ENCODE results near the gene HPN. TPM values are rescaled to one million over a fixed set of nuclear protein-coding genes. Genes with fewer than 3 reads are reported as not detected.
A peak's percentile ranks its signal among the peaks of the same experiment; 100 is the strongest.

HPN gene
- total and polyA plus RNA-seq, 2 experiments from 2014 or later, result 14.0 to 17.4 TPM

DNA sequence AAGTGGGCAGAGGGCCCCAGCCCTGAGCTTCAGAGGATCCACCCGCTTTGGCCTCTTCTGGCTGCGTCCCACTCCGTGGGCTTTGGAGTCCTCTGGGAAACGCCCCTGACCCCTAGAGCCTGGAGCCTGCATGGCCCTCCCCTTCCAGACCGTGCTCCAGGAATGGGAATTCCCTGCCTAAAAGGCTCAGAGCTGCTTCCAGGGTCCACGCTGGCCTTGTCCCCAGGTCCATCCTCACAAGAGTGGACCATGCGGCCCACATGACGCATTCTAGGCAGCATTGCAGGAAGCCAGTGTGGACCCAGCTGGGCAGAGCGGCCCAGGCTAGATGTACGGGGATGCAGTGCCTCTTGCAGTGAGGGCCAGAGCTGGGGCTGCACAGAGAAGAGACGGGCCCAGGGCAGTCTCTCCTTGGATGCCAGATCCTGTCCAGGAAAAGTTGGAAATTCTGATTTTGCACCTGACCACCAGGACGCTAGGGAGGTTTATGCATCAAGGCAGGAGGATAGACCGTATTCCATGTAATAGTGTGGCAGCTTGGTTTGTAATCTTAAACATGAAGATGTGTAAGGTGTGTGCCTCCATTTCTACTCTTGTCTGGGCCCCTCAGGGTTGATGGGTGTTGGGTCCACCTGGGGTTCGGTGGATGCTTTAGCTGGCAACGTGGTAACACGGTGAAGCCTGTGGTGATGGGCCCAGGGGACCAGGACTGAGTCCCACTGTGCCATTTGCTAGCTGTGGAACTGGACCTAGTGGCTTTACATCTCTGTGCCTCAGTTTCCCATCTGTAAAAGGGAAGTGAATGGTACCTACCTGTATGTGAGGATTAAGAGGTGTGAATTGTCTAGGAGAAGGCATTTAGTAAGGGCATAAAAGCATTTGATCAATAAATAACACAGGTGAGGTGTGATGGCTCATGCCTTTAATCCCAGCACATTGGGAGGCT lies 59.3 kb downstream of the HPN start:
- ATAC-seq, result peak; percentile 20; the same call in 1 of the 3 replicates

More for the DNA sequence above, 59.3 kb downstream of the HPN start:
- 0 out of 2 replicates have a peak, but pooled peaks cover 3% of the 10 kb centered on the region for H3F3A ChIP-seq (replicated peaks; ENCODE audit: low read depth)
- no peak overlapping the region for H3K4me3 ChIP-seq
- Mint-ChIP-seq H3K27ac (no peak overlapping the region), H3K9me3 (no peaks in the 10 kb centered on the region; the same call in 2 of the 3 replicates), H3K27me3 (ENCODE audit: insufficient read depth, low read depth, poor library complexity) (peaks cover 12% of the 10 kb centered on the region), H3K4me1 (peaks cover 4% of the 10 kb centered on the region; the same call in 2 of the 3 replicates), H3K4me3 (no peak overlapping the region), H3K36me3 (ENCODE audit: low read depth) (no peaks in the 10 kb centered on the region)
- no peak overlapping the region for H3K4me2 ChIP-seq
- no peaks in the 10 kb centered on the region for H3K27me3 ChIP-seq (ENCODE audit: insufficient read depth)
- peak; percentile 35 for DNase-seq (ENCODE audit: low spot score)
- H4K20me1 ChIP-seq (replicated peaks; ENCODE audit: insufficient read depth), result no peaks in the 10 kb centered on the region
- H3K36me3 ChIP-seq (ENCODE audit: insufficient read depth), result no peaks in the 10 kb centered on the region
- TF ChIP-seq ZNF114 (CRISPR knock-in tag; IDR thresholded peaks at IDR 0.05) (no peak), STAT1 (IDR thresholded peaks at IDR 0.05; ENCODE audit: unreplicated experiment) (no peak)
- TF ChIP-seq, protein P1, sequence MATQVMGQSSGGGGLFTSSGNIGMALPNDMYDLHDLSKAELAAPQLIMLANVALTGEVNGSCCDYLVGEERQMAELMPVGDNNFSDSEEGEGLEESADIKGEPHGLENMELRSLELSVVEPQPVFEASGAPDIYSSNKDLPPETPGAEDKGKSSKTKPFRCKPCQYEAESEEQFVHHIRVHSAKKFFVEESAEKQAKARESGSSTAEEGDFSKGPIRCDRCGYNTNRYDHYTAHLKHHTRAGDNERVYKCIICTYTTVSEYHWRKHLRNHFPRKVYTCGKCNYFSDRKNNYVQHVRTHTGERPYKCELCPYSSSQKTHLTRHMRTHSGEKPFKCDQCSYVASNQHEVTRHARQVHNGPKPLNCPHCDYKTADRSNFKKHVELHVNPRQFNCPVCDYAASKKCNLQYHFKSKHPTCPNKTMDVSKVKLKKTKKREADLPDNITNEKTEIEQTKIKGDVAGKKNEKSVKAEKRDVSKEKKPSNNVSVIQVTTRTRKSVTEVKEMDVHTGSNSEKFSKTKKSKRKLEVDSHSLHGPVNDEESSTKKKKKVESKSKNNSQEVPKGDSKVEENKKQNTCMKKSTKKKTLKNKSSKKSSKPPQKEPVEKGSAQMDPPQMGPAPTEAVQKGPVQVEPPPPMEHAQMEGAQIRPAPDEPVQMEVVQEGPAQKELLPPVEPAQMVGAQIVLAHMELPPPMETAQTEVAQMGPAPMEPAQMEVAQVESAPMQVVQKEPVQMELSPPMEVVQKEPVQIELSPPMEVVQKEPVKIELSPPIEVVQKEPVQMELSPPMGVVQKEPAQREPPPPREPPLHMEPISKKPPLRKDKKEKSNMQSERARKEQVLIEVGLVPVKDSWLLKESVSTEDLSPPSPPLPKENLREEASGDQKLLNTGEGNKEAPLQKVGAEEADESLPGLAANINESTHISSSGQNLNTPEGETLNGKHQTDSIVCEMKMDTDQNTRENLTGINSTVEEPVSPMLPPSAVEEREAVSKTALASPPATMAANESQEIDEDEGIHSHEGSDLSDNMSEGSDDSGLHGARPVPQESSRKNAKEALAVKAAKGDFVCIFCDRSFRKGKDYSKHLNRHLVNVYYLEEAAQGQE (IDR thresholded peaks at IDR 0.05; ENCODE audit: unreplicated experiment), result no peak
- TF ChIP-seq, protein P2, sequence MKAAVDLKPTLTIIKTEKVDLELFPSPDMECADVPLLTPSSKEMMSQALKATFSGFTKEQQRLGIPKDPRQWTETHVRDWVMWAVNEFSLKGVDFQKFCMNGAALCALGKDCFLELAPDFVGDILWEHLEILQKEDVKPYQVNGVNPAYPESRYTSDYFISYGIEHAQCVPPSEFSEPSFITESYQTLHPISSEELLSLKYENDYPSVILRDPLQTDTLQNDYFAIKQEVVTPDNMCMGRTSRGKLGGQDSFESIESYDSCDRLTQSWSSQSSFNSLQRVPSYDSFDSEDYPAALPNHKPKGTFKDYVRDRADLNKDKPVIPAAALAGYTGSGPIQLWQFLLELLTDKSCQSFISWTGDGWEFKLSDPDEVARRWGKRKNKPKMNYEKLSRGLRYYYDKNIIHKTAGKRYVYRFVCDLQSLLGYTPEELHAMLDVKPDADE (IDR thresholded peaks at IDR 0.05), result no peak
- TF ChIP-seq, protein P3, sequence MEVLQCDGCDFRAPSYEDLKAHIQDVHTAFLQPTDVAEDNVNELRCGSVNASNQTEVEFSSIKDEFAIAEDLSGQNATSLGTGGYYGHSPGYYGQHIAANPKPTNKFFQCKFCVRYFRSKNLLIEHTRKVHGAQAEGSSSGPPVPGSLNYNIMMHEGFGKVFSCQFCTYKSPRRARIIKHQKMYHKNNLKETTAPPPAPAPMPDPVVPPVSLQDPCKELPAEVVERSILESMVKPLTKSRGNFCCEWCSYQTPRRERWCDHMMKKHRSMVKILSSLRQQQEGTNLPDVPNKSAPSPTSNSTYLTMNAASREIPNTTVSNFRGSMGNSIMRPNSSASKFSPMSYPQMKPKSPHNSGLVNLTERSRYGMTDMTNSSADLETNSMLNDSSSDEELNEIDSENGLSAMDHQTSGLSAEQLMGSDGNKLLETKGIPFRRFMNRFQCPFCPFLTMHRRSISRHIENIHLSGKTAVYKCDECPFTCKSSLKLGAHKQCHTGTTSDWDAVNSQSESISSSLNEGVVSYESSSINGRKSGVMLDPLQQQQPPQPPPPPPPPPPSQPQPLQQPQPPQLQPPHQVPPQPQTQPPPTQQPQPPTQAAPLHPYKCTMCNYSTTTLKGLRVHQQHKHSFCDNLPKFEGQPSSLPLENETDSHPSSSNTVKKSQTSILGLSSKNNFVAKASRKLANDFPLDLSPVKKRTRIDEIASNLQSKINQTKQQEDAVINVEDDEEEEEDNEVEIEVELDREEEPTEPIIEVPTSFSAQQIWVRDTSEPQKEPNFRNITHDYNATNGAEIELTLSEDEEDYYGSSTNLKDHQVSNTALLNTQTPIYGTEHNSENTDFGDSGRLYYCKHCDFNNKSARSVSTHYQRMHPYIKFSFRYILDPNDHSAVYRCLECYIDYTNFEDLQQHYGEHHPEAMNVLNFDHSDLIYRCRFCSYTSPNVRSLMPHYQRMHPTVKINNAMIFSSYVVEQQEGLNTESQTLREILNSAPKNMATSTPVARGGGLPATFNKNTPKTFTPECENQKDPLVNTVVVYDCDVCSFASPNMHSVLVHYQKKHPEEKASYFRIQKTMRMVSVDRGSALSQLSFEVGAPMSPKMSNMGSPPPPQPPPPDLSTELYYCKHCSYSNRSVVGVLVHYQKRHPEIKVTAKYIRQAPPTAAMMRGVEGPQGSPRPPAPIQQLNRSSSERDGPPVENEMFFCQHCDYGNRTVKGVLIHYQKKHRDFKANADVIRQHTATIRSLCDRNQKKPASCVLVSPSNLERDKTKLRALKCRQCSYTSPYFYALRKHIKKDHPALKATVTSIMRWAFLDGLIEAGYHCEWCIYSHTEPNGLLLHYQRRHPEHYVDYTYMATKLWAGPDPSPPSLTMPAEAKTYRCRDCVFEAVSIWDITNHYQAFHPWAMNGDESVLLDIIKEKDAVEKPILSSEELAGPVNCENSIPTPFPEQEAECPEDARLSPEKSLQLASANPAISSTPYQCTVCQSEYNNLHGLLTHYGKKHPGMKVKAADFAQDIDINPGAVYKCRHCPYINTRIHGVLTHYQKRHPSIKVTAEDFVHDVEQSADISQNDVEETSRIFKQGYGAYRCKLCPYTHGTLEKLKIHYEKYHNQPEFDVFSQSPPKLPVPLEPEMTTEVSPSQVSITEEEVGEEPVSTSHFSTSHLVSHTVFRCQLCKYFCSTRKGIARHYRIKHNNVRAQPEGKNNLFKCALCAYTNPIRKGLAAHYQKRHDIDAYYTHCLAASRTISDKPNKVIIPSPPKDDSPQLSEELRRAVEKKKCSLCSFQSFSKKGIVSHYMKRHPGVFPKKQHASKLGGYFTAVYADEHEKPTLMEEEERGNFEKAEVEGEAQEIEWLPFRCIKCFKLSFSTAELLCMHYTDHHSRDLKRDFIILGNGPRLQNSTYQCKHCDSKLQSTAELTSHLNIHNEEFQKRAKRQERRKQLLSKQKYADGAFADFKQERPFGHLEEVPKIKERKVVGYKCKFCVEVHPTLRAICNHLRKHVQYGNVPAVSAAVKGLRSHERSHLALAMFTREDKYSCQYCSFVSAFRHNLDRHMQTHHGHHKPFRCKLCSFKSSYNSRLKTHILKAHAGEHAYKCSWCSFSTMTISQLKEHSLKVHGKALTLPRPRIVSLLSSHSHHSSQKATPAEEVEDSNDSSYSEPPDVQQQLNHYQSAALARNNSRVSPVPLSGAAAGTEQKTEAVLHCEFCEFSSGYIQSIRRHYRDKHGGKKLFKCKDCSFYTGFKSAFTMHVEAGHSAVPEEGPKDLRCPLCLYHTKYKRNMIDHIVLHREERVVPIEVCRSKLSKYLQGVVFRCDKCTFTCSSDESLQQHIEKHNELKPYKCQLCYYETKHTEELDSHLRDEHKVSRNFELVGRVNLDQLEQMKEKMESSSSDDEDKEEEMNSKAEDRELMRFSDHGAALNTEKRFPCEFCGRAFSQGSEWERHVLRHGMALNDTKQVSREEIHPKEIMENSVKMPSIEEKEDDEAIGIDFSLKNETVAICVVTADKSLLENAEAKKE (CRISPR knock-in tag; IDR thresholded peaks at IDR 0.05), result no peak
- no peaks in the 10 kb centered on the region; the same call in 1 of the 2 replicates for H3K4me1 ChIP-seq (ENCODE audit: insufficient read depth)
- H3K27ac ChIP-seq (ENCODE audit: low read depth), result no peak overlapping the region
- H3K79me2 ChIP-seq (replicated peaks; ENCODE audit: insufficient read depth), result no peaks in the 10 kb centered on the region
- no peak overlapping the region for H2AFZ ChIP-seq
- H3K9me2 ChIP-seq (ENCODE audit: insufficient read depth), result no peaks in the 10 kb centered on the region

All from GM23338 (cell line).